Gastroesophageal sphincter (tissue), 3 donors: Measurements from ENCODE around the gene SCAMP5.

Experiments used
- EP300 ChIP-seq: sonication (generic); formaldehyde crosslinking; IDR thresholded peaks from one replicate; pipeline ENCODE4 v1.6.1; 2017; ENCODE audit warnings: antibody characterized with exemption, mild to moderate bottlenecking
- POLR2A ChIP-seq, 2 donors: fragments of 450-650 bp; IDR thresholded peaks; one replicate each; pipeline ENCODE4 v1.6.1; 2017; ENCODE audit warnings: antibody characterized with exemption in 2 of 2, mild to moderate bottlenecking in 2 of 2, moderate library complexity in 1 of 2
- POLR2AphosphoS5 ChIP-seq: sonication (generic); formaldehyde crosslinking; IDR thresholded peaks from one replicate; pipeline ENCODE4 v1.6.1; 2017; ENCODE audit warnings: antibody characterized with exemption
- TF ChIP-seq, protein P1 (sequence below), 4 experiments: fragments of 200-600 bp in 2 of 4; fragments of 450-650 bp in 2 of 4; sonication (generic) in 1 of 4; IDR thresholded peaks; one replicate each; pipeline ENCODE4 v1.5.1; 2017 to 2019; ENCODE audit warnings: antibody characterized with exemption in 4 of 4, mild to moderate bottlenecking in 2 of 4, moderate library complexity in 2 of 4

DNA sequence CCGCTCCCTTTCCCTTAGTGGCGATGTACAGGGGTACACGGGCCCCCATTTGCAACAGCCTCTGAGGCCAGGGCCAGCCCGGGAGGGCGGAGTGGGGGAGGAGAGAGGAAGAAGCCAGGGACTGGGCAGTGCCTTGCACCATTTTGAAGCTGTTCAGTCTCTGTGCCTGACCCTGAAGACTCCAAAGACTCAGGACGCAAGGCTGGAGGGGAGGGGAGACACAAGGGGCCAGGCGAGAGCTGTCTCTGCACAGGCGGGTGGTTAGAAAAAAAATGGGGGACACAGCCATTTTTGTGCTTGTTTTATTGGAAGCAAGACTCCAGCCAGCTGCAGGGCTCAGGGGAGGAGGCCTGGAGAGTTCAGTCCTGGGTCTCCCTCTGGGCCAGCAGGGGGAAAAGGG is 40.3 kb upstream of the SCAMP5 start:
- TF ChIP-seq, protein P1, sequence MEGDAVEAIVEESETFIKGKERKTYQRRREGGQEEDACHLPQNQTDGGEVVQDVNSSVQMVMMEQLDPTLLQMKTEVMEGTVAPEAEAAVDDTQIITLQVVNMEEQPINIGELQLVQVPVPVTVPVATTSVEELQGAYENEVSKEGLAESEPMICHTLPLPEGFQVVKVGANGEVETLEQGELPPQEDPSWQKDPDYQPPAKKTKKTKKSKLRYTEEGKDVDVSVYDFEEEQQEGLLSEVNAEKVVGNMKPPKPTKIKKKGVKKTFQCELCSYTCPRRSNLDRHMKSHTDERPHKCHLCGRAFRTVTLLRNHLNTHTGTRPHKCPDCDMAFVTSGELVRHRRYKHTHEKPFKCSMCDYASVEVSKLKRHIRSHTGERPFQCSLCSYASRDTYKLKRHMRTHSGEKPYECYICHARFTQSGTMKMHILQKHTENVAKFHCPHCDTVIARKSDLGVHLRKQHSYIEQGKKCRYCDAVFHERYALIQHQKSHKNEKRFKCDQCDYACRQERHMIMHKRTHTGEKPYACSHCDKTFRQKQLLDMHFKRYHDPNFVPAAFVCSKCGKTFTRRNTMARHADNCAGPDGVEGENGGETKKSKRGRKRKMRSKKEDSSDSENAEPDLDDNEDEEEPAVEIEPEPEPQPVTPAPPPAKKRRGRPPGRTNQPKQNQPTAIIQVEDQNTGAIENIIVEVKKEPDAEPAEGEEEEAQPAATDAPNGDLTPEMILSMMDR (IDR thresholded peaks at IDR 0.05): no peak
- TF ChIP-seq POLR2A (IDR thresholded peaks at IDR 0.05): no peak
- no peak for TF ChIP-seq POLR2AphosphoS5
- TF ChIP-seq EP300: no peak
